Mammary epithelial cell (primary cell): ENCODE results near the gene RRM2.

Experiments used
- CTCF ChIP-seq, 2 donors: IDR thresholded peaks in 1 of 2; conservative IDR thresholded peaks in 1 of 2; 2 replicates each; pipeline ENCODE4 v1.5.1; 2011 to 2012; ENCODE audit warnings: inconsistent platforms in 2 of 2, low read length in 2 of 2, mild to moderate bottlenecking in 2 of 2, control low read depth in 1 of 2, low read depth in 1 of 2; ENCODE audit not compliant: insufficient read depth in 1 of 2; ENCODE audit errors: extremely low read depth in 1 of 2
- EZH2 ChIP-seq: IDR thresholded peaks from 2 replicates; pipeline ENCODE4 v1.6.1; 2012; ENCODE audit warnings: low read length, inconsistent platforms, borderline replicate concordance

DNA sequence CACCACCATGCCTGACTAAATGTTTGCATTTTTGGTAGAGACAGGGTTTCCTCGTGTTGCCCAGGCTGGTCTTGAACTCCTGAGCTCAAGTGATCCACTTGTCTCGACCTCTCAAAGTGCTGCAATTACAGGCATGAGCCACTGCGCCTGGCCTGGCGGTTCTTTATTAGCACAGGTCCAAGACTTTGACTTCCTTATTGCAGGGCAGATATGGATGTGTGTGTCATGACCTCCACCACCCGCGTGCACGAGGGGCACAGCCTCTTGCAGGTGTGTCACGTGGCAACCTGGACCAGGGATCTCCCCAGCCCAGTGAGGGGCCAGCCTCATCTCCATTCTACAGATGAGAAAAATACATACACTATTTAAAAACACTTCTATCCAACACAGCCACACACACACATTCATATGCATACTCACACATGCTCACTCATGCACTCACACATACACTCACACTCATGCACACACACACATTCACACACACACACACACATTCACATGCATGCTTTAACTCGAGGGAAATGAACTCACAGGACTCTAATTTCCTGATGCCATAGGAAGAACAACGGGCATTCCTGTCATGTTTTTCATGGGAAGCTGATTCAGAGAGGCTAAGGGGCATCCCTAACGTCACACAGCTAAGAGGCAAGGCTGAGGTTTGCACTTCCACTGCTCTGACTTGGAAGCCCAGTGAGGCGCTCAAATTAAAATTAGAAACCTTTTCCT lies 38.8 kb downstream of the RRM2 start:
- TF ChIP-seq CTCF (conservative IDR thresholded peaks at IDR 0.05 in 1 of 2, IDR thresholded peaks at IDR 0.05 in 1 of 2; ENCODE audit: extremely low read depth in 1 of 2, insufficient read depth in 1 of 2, low read depth in 1 of 2, low read length in 2 of 2) (no peak), EZH2 (no peak)
